GM12878 (cell line): ENCODE results near the gene UHMK1. TPM values are rescaled to one million over a fixed set of nuclear protein-coding genes. Genes with fewer than 3 reads are reported as not detected.

Experiments
- BCL3 ChIP-seq: IDR thresholded peaks from 2 replicates; pipeline ENCODE4 v1.6.1; 2011; ENCODE audit warnings: borderline replicate concordance, low read depth, mild to moderate bottlenecking, moderate library complexity, low read length; ENCODE audit not compliant: insufficient read depth, poor library complexity, severe bottlenecking
- BMI1 ChIP-seq: fragments of 450-650 bp; IDR thresholded peaks from 2 replicates; pipeline ENCODE4 v1.6.1; 2016; ENCODE audit warnings: mild to moderate bottlenecking, moderate library complexity, borderline replicate concordance
- DPF2 ChIP-seq: fragments of 450-650 bp; IDR thresholded peaks from 2 replicates; pipeline ENCODE4 v1.6.1; 2017; ENCODE audit warnings: mild to moderate bottlenecking
- FOXK2 ChIP-seq: fragments of 450-650 bp; IDR thresholded peaks from 2 replicates; pipeline ENCODE4 v1.6.1; 2017; ENCODE audit warnings: mild to moderate bottlenecking, moderate library complexity
- HCFC1 ChIP-seq: fragments of 150-350 bp; IDR thresholded peaks from 2 replicates; pipeline ENCODE4 v1.6.1; 2014; ENCODE audit warnings: low read length
- IKZF2 ChIP-seq, 2 experiments: fragments of 450-650 bp; IDR thresholded peaks; 2 replicates each; pipeline ENCODE4 v1.6.1; 2017; ENCODE audit warnings: mild to moderate bottlenecking in 2 of 2, moderate library complexity in 2 of 2
- MLLT1 ChIP-seq: fragments of 450-650 bp; IDR thresholded peaks from 2 replicates; pipeline ENCODE4 v1.6.1; 2016; ENCODE audit warnings: mild to moderate bottlenecking
- NBN ChIP-seq: fragments of 450-650 bp; IDR thresholded peaks from 2 replicates; pipeline ENCODE4 v1.6.1; 2016
- NFIC ChIP-seq: IDR thresholded peaks from 2 replicates; pipeline ENCODE4 v1.6.1; 2012; ENCODE audit warnings: low read depth, mild to moderate bottlenecking, inconsistent platforms, low read length, moderate library complexity
- NR2C2 ChIP-seq: IDR thresholded peaks from 2 replicates; pipeline ENCODE4 v1.6.1; 2011; ENCODE audit warnings: borderline replicate concordance, low read depth; ENCODE audit not compliant: control insufficient read depth, insufficient read length
- PML ChIP-seq: IDR thresholded peaks from 2 replicates; pipeline ENCODE4 v1.6.1; 2012; ENCODE audit warnings: low read length, inconsistent platforms
- SMAD1 ChIP-seq: fragments of 450-650 bp; IDR thresholded peaks from 2 replicates; pipeline ENCODE4 v1.6.1; 2018; ENCODE audit warnings: mild to moderate bottlenecking, low read depth; ENCODE audit not compliant: partially characterized antibody
- SREBF2 ChIP-seq: IDR thresholded peaks from 2 replicates; pipeline ENCODE4 v1.6.1; 2012; ENCODE audit warnings: mild to moderate bottlenecking, low read length
- TCF3 ChIP-seq: IDR thresholded peaks from 2 replicates; pipeline ENCODE4 v1.6.1; 2012; ENCODE audit warnings: low read depth, mild to moderate bottlenecking, low read length, borderline replicate concordance; ENCODE audit not compliant: insufficient read depth
- WRNIP1 ChIP-seq: IDR thresholded peaks from 2 replicates; pipeline ENCODE4 v1.6.1; 2011; ENCODE audit warnings: low read depth, low read length, improper control_type of control experiment, borderline replicate concordance
- polyA plus RNA-seq, 11 experiments: library from polyadenylated mRNA; depleted of rRNA in 4 of 11; unstranded in 6 of 11; stranded (reverse) in 5 of 11; fragments of >200 nt; fragmentation: Nextera tagmentation in 4 of 11; fragmentation: Illumina TruSeq in 1 of 11; extraction: Ambion mirVana in 4 of 11; extraction: Trizol in 1 of 11; gene quantifications; 1 replicate in 1 of 11; 2 replicates in 10 of 11; pipeline versions ENCODE4 v1.2.1 to v1.2.3, GENCODE V29; 2011 to 2016; ENCODE audit warnings: inconsistent platforms in 2 of 11, missing spikeins in 2 of 11, low read depth in 1 of 11
- total RNA-seq, 4 experiments: library from RNA; depleted of rRNA in 3 of 4; stranded (reverse); fragments of >200 nt in 3 of 4; fragmentation: Illumina TruSeq in 1 of 4; extraction: Trizol in 1 of 4; gene quantifications; 2 replicates each; pipeline versions ENCODE4 v1.2.1 to v1.2.3, GENCODE V29; 2013 to 2021
- TF ChIP-seq, protein P1 (sequence below): fragments of 450-650 bp; IDR thresholded peaks from 2 replicates; pipeline ENCODE4 v1.6.1; 2014; ENCODE audit warnings: mild to moderate bottlenecking
- TF ChIP-seq, protein P2 (sequence below): IDR thresholded peaks from 2 replicates; pipeline ENCODE4 v1.6.1; 2011; ENCODE audit warnings: low read depth, low read length, improper control_type of control experiment, borderline replicate concordance
- TF ChIP-seq, protein P3 (sequence below): fragments of 450-650 bp; IDR thresholded peaks from 2 replicates; pipeline ENCODE4 v1.6.1; 2016; ENCODE audit warnings: mild to moderate bottlenecking, moderate library complexity, borderline replicate concordance
- TF ChIP-seq, protein P4 (sequence below): fragments of 150-350 bp; IDR thresholded peaks from 2 replicates; pipeline ENCODE4 v1.6.1; 2014; ENCODE audit warnings: mild to moderate bottlenecking, low read depth, low read length

UHMK1 gene
- total and polyA plus RNA-seq, 10 of the 15 experiments (the other 5 are each of a cell fraction or from before 2014, with no cell fraction given): 5.7 to 52.7 (median 28.3) TPM

GRCh38 chr1:162497723-162498495, at the start of gene UHMK1 (continued):
- TF ChIP-seq MLLT1 (no peak), SREBF2 (no peak), DPF2 (no peak; the same call in 1 of the 2 replicates), NBN (no peak), PML (peak; percentile 80), NFIC (peak; percentile 29; the same call in 1 of the 2 replicates), HCFC1 (0 out of 2 replicates have a peak, but pooled peaks have one; percentile 24), BMI1 (no peak), IKZF2 (IDR thresholded peaks at IDR 0.05) (0 out of 4 replicates have a peak, but pooled peaks of 1 of the 2 experiments have one; percentile 8), FOXK2 (no peak), BCL3 (no peak), NR2C2 (no peak), TCF3 (no peak), SMAD1 (no peak), WRNIP1 (no peak)
- TF ChIP-seq, protein P1, sequence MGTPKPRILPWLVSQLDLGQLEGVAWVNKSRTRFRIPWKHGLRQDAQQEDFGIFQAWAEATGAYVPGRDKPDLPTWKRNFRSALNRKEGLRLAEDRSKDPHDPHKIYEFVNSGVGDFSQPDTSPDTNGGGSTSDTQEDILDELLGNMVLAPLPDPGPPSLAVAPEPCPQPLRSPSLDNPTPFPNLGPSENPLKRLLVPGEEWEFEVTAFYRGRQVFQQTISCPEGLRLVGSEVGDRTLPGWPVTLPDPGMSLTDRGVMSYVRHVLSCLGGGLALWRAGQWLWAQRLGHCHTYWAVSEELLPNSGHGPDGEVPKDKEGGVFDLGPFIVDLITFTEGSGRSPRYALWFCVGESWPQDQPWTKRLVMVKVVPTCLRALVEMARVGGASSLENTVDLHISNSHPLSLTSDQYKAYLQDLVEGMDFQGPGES: no peak
- TF ChIP-seq, protein P2, sequence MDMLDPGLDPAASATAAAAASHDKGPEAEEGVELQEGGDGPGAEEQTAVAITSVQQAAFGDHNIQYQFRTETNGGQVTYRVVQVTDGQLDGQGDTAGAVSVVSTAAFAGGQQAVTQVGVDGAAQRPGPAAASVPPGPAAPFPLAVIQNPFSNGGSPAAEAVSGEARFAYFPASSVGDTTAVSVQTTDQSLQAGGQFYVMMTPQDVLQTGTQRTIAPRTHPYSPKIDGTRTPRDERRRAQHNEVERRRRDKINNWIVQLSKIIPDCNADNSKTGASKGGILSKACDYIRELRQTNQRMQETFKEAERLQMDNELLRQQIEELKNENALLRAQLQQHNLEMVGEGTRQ: no peak
- TF ChIP-seq, protein P3, sequence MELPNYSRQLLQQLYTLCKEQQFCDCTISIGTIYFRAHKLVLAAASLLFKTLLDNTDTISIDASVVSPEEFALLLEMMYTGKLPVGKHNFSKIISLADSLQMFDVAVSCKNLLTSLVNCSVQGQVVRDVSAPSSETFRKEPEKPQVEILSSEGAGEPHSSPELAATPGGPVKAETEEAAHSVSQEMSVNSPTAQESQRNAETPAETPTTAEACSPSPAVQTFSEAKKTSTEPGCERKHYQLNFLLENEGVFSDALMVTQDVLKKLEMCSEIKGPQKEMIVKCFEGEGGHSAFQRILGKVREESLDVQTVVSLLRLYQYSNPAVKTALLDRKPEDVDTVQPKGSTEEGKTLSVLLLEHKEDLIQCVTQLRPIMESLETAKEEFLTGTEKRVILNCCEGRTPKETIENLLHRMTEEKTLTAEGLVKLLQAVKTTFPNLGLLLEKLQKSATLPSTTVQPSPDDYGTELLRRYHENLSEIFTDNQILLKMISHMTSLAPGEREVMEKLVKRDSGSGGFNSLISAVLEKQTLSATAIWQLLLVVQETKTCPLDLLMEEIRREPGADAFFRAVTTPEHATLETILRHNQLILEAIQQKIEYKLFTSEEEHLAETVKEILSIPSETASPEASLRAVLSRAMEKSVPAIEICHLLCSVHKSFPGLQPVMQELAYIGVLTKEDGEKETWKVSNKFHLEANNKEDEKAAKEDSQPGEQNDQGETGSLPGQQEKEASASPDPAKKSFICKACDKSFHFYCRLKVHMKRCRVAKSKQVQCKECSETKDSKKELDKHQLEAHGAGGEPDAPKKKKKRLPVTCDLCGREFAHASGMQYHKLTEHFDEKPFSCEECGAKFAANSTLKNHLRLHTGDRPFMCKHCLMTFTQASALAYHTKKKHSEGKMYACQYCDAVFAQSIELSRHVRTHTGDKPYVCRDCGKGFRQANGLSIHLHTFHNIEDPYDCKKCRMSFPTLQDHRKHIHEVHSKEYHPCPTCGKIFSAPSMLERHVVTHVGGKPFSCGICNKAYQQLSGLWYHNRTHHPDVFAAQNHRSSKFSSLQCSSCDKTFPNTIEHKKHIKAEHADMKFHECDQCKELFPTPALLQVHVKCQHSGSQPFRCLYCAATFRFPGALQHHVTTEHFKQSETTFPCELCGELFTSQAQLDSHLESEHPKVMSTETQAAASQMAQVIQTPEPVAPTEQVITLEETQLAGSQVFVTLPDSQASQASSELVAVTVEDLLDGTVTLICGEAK: peak; percentile 83
- TF ChIP-seq, protein P4, sequence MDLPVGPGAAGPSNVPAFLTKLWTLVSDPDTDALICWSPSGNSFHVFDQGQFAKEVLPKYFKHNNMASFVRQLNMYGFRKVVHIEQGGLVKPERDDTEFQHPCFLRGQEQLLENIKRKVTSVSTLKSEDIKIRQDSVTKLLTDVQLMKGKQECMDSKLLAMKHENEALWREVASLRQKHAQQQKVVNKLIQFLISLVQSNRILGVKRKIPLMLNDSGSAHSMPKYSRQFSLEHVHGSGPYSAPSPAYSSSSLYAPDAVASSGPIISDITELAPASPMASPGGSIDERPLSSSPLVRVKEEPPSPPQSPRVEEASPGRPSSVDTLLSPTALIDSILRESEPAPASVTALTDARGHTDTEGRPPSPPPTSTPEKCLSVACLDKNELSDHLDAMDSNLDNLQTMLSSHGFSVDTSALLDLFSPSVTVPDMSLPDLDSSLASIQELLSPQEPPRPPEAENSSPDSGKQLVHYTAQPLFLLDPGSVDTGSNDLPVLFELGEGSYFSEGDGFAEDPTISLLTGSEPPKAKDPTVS: no peak
